ENCODE measurements around the gene MBNL1.

DNA sequence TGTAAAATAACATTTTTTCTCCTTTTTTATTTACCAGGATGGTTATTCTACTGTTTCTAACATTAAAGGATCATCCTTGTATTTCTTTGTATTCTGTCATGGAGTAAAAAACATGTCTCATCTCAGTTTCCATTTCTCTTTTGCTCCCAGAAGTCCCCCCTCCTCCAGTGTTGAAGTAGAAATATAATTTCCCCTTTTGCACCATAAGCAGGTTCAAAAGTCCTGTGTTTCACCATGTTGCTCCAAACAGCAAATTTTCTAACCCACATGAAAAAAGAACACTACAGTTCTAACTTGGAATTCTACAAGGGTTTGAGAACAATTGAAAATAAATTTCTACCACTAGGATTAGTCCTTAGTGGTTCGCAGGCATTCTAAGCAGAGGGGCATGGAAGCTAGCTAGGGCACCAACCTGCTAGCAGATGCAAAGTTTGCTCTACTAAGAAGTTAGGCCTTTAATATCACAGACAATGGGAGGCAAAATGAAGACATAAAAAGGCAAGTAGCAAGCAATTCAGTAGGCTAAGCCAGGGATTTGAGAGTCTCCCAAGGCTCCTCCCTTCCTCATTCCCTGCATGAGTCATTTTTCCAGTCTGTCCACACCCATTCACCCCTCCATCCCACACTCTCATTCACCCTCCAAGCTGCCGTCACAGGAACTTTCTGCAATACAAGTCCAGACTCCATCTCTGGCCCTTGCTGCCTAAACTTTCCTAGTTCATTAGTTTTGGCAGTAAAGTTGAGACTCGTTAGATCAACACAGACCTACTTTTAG lies 2.3 kb upstream of the MBNL1 start:
- TF ChIP-seq EZH2phosphoT487 (IDR thresholded peaks at IDR 0.05; ENCODE audit: borderline replicate concordance, low read length) = no peak
- TF ChIP-seq, protein P1, sequence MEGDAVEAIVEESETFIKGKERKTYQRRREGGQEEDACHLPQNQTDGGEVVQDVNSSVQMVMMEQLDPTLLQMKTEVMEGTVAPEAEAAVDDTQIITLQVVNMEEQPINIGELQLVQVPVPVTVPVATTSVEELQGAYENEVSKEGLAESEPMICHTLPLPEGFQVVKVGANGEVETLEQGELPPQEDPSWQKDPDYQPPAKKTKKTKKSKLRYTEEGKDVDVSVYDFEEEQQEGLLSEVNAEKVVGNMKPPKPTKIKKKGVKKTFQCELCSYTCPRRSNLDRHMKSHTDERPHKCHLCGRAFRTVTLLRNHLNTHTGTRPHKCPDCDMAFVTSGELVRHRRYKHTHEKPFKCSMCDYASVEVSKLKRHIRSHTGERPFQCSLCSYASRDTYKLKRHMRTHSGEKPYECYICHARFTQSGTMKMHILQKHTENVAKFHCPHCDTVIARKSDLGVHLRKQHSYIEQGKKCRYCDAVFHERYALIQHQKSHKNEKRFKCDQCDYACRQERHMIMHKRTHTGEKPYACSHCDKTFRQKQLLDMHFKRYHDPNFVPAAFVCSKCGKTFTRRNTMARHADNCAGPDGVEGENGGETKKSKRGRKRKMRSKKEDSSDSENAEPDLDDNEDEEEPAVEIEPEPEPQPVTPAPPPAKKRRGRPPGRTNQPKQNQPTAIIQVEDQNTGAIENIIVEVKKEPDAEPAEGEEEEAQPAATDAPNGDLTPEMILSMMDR (IDR thresholded peaks at IDR 0.05; ENCODE audit: low read depth, low read length, poor library complexity, severe bottlenecking) = no peak
